ENCODE data around the gene MBD3L4. TPM values are rescaled to one million over a fixed set of nuclear protein-coding genes. Genes with fewer than 3 reads are reported as not detected.
A peak's percentile ranks its signal among the peaks of the same experiment; 100 is the strongest.
"Not testable (repeated sequence)": the region's sequence is repeated elsewhere in the genome, so short reads cannot be mapped to it uniquely, and the experiment has no call there.

Gene MBD3L4
- total RNA-seq: not detected

DNA sequence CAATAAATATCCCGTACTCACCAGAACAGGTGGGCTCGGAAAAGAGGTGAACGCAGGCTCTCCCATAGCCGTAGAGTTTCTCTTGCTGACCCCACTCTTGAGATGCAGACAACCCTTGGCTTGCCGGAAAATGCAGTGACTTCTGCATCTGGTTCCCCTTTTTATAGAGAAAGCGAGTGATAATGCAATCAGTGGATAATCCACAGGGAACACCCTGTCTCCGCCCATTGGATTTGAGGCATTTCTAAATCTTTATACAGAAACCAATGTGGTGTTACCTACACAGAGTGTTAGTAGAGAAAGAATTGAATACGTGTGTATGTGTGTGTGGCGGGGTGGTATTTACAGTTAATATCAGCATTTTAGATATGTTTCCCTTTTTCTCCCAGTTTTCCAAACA is at the start of gene MBD3L4:
TSS of gene MBD3L4 (minus strand) at position 101 of the 400 bp plus-strand sequence. CDS start at position 66, 35 bp downstream.
- H3K4me3 ChIP-seq (ENCODE audit: low read length); H3K27me3 ChIP-seq (ENCODE audit: insufficient read depth, low read length); H3K4me1 ChIP-seq (ENCODE audit: insufficient read depth, low read length); H3K9me3 ChIP-seq (ENCODE audit: low read depth, low read length): not testable (repeated sequence)

DNA sequence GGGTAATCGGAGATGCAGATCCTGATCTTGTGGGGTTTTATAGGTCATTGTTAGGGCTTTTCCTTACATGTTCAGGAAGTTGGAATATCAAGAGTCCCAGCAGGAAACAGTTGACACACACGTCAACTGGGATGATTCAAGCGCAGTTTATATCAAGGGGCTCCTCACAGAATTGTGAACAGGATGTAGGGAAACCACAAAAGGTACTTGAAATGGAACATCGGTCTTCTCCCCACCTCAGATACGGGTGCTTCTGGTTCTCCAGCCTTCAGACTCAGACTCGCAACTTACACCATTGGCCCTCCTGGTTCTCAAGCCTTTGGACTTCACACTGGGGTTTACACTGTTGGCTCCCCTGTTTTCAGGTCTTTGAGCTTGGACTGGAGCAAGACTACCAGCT is 49.0 kb upstream of the MBD3L4 start:
- Histone ChIP-seq H3K4me1 (ENCODE audit: insufficient read depth, low read length) (no peaks in the 10 kb centered on the region), H3K27me3 (ENCODE audit: insufficient read depth, low read length) (no peaks in the 10 kb centered on the region), H3K9me3 (ENCODE audit: low read depth, low read length) (peaks cover 42% of the 10 kb centered on the region), H3K4me3 (ENCODE audit: low read length) (no peak overlapping the region)

DNA sequence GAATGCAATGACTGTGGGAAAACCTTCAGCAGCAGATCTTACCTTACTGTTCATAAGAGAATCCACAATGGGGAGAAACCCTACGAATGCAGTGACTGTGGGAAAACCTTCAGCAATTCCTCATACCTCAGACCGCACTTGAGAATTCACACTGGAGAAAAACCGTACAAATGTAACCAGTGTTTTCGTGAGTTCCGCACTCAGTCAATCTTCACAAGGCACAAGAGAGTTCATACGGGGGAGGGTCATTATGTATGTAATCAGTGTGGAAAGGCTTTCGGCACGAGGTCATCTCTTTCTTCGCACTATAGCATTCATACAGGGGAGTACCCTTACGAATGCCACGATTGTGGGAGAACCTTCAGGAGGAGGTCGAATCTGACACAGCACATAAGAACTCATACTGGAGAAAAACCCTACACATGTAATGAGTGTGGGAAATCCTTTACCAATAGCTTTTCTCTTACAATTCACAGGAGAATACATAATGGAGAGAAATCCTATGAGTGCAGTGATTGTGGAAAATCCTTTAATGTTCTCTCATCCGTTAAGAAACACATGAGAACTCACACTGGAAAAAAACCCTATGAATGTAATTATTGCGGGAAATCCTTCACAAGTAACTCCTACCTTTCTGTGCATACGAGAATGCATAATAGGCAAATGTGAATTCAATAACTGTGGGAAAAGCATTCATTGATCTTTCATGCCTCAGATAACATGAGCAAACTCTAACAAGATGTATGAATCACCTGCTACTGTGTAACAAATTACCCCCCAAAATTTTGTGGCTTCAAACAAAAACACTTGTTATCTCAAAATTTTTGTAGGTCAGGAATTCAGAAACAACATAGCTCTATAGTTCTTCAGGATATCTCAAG is 43.3 kb upstream of the MBD3L4 start:
- H3K4me3 ChIP-seq (ENCODE audit: low read length): no peak overlapping the region
- H3K9me3 ChIP-seq (ENCODE audit: low read depth, low read length): peaks cover 90% of the 10 kb centered on the region
- no peaks in the 10 kb centered on the region for H3K27me3 ChIP-seq (ENCODE audit: insufficient read depth, low read length)
- no peaks in the 10 kb centered on the region for H3K4me1 ChIP-seq (ENCODE audit: insufficient read depth, low read length)

DNA sequence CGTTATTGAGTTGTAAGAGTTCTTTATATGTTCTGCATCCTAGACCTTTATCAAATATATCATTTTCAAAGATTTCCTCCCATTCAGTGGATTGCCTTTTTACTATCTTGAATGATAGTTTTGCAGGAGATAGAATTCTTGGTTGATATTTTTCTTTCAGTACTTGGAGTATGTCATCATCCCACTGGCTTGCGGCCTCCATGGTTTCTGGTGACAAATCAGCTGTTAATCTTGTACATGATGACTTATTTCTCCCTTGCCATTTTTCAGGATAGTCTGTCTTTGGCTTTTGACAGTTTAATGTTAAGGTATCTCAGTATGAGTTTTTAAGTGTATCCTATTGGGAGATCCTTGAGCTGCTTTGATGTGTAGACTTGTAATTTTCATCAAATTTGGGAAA is 38.0 kb upstream of the MBD3L4 start:
- no peaks in the 10 kb centered on the region for H3K27me3 ChIP-seq (ENCODE audit: insufficient read depth, low read length)
- no peaks in the 10 kb centered on the region for H3K4me1 ChIP-seq (ENCODE audit: insufficient read depth, low read length)
- H3K4me3 ChIP-seq (ENCODE audit: low read length): no peak overlapping the region
- H3K9me3 ChIP-seq (ENCODE audit: low read depth, low read length): peaks cover 58% of the 10 kb centered on the region

DNA sequence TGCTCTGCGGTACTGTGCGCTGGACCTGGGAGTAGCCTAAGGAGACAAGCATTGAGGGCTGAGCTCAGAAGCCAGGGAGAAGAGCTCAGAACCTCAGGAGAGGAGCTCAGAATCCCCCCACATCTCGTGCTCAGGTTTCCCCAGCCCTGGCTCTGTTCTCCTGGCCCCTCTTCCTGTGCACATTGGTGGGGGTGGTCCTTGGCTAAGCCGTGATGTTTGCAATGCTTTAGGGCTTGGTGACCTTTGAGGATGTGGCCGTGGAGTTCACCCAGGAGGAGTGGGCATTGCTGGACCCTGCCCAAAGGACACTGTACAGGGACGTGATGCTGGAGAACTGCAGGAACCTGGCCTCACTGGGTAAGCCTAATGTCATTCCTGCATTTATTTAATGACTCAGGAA is 36.2 kb upstream of the MBD3L4 start:
- Histone ChIP-seq H3K27me3 (ENCODE audit: insufficient read depth, low read length) (no peaks in the 10 kb centered on the region), H3K4me3 (ENCODE audit: low read length) (no peak overlapping the region), H3K4me1 (ENCODE audit: insufficient read depth, low read length) (no peaks in the 10 kb centered on the region), H3K9me3 (ENCODE audit: low read depth, low read length) (peaks cover 39% of the 10 kb centered on the region)

GRCh38 chr19:7074705-7075282 is 34.8 kb upstream of the MBD3L4 start:
- Histone ChIP-seq H3K9me3 (ENCODE audit: low read depth, low read length) (peaks cover 26% of the 10 kb centered on the region), H3K4me3 (ENCODE audit: low read length) (no peak overlapping the region), H3K4me1 (ENCODE audit: insufficient read depth, low read length) (peaks cover 11% of the 10 kb centered on the region), H3K27me3 (ENCODE audit: insufficient read depth, low read length) (no peaks in the 10 kb centered on the region)

DNA sequence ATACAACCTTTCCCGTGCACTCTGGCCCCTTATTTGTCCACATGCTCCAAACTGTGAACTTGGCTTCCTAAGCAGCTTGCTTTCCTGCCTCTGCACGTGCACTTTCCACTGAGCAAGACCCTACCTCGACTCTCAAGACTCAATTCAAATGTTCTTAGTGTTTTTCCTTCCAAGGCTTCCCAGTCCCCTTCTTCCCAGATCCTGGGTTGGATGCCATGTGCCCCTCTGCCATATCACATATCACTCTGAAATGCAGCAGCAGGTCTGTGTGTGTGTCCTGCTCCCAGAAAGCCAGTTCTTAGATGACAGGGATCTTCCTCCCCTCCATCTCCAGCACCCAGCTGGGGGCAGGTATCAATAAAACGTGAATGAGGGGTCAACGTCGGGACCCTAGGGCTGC is 32.6 kb upstream of the MBD3L4 start:
- Histone ChIP-seq H3K27me3 (ENCODE audit: insufficient read depth, low read length) (no peaks in the 10 kb centered on the region), H3K4me1 (ENCODE audit: insufficient read depth, low read length) (peaks cover 11% of the 10 kb centered on the region), H3K9me3 (ENCODE audit: low read depth, low read length) (peaks cover 5% of the 10 kb centered on the region), H3K4me3 (ENCODE audit: low read length) (no peak overlapping the region)

DNA sequence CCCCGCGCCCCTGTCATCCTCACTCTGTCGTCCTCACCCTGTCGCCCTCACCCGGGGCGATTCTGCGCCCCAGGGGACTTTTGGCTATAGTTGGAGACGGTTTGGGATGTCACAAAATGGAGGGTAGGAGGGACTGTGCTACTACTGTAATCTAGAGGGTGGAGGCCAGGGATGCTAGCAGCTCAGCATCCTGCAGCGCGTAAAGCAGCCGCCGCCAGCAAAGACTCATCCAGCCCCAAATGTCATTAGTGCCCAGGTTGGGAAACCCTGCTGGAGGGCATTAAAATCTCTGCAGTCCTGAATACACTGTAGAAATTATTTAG is 29.9 kb upstream of the MBD3L4 start:
- peaks cover 11% of the 10 kb centered on the region for H3K4me1 ChIP-seq (ENCODE audit: insufficient read depth, low read length)
- H3K9me3 ChIP-seq (ENCODE audit: low read depth, low read length): no peaks in the 10 kb centered on the region
- no peaks in the 10 kb centered on the region for H3K27me3 ChIP-seq (ENCODE audit: insufficient read depth, low read length)
- H3K4me3 ChIP-seq (ENCODE audit: low read length): peak overlapping the region; percentile 94

- Histone ChIP-seq H3K4me1 (ENCODE audit: insufficient read depth, low read length) (peaks cover 11% of the 10 kb centered on the region), H3K4me3 (ENCODE audit: low read length) (peak within 1 kb of the TSS; percentile 94), H3K27me3 (ENCODE audit: insufficient read depth, low read length) (no peaks in the 10 kb centered on the region), H3K9me3 (ENCODE audit: low read depth, low read length) (no peaks in the 10 kb centered on the region)
These were observed 29.3 kb upstream of the MBD3L4 start, which contains the start of gene ZNF557 for GRCh38 chr19:7069042-7069903. TSS of gene ZNF557 (plus strand) at chr19:7069703. CDS start at chr19:7075075, 5,372 bp downstream.

DNA sequence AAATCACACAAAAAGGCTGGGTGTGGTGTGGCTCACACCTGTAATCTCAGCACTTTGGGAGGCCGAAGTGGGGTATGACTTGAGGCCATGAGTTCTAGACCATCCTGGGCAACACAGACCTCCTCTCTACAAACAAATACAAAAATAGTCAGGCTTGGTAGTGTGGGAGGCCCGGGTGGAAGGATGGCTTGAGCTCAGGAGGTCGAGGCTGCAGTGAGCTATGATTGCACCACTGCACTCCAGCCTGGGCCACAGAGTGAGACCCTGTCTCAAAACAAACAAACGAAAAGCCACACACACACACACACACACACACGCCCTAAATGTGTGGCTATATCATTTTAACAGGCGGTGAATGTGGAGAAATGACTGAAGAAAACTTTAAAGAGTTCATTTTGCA is 28.6 kb upstream of the MBD3L4 start:
- Histone ChIP-seq H3K27me3 (ENCODE audit: insufficient read depth, low read length) (no peaks in the 10 kb centered on the region), H3K4me3 (ENCODE audit: low read length) (no peak overlapping the region), H3K9me3 (ENCODE audit: low read depth, low read length) (no peaks in the 10 kb centered on the region), H3K4me1 (ENCODE audit: insufficient read depth, low read length) (peaks cover 11% of the 10 kb centered on the region)

- Histone ChIP-seq H3K27me3 (ENCODE audit: insufficient read depth, low read length) (no peaks in the 10 kb centered on the region), H3K9me3 (ENCODE audit: low read depth, low read length) (no peaks in the 10 kb centered on the region), H3K4me1 (ENCODE audit: insufficient read depth, low read length) (peaks cover 11% of the 10 kb centered on the region), H3K4me3 (ENCODE audit: low read length) (no peak overlapping the region)
These were observed 27.7 kb upstream of the MBD3L4 start for GRCh38 chr19:7067716-7068115.

DNA sequence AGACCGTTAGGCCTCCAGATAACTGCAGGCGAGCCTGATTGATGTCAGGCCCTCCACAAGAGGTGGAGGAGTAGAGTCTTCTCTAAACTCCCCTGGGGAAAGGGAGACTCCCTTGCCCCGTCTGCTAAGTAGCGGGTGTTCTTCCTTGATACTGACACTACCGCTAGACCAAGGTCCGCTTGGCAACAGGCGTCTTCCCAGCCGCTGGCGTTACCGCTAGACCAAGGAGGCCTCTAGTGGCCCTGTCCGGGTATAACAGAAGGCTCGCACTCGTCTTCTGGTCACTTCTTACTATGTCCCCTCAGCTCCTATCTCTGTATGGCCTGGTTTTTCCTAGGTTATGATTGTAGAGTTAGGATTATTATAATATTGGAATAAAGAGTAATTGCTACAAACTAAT is 27.1 kb upstream of the MBD3L4 start:
- H3K4me1 ChIP-seq (ENCODE audit: insufficient read depth, low read length): peaks cover 11% of the 10 kb centered on the region
- not testable (repeated sequence) for H3K9me3 ChIP-seq (ENCODE audit: low read depth, low read length); H3K4me3 ChIP-seq (ENCODE audit: low read length); H3K27me3 ChIP-seq (ENCODE audit: insufficient read depth, low read length)

DNA sequence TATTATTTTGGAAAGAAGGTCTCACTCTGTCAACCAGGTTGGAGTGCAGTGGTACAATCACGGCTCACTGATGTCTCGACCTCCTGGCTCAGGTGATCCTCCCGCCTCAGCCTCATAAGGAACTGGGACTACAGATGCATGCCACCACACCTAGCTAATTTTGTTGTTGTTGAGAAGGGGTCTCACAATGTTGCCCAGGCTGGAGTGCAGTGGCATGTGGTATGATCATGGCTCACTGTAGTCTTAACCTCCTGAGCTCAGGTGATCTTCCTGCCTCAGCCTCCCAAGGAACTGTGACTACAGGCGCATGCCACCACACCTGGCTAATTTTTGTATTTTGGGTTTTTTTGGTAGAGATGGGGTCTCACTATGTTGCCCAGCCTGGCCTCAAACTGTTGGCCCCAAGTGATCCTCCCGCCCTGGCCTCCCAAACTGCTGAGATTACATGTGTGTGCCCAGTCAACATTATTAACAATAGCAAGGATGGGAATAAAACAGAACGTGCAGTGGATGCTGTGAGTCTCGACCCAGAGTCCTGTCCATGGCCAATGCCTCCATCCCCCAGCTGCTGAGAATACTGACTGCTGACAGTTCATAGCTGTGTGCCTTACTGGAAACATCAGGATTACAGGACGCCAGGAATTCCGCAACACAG is 23.9 kb upstream of the MBD3L4 start:
- H3K9me3 ChIP-seq (ENCODE audit: low read depth, low read length): no peaks in the 10 kb centered on the region
- no peaks in the 10 kb centered on the region for H3K4me1 ChIP-seq (ENCODE audit: insufficient read depth, low read length)
- no peak overlapping the region for H3K4me3 ChIP-seq (ENCODE audit: low read length)
- H3K27me3 ChIP-seq (ENCODE audit: insufficient read depth, low read length): no peaks in the 10 kb centered on the region

- Histone ChIP-seq H3K4me1 (ENCODE audit: insufficient read depth, low read length) (no peaks in the 10 kb centered on the region), H3K27me3 (ENCODE audit: insufficient read depth, low read length) (no peaks in the 10 kb centered on the region), H3K9me3 (ENCODE audit: low read depth, low read length) (no peaks in the 10 kb centered on the region), H3K4me3 (ENCODE audit: low read length) (no peak overlapping the region)
These were observed 23.4 kb upstream of the MBD3L4 start for GRCh38 chr19:7063339-7063738.

- not testable (repeated sequence) for H3K4me1 ChIP-seq (ENCODE audit: insufficient read depth, low read length); H3K4me3 ChIP-seq (ENCODE audit: low read length); H3K9me3 ChIP-seq (ENCODE audit: low read depth, low read length); H3K27me3 ChIP-seq (ENCODE audit: insufficient read depth, low read length)
These were observed 20.0 kb upstream of the MBD3L4 start for GRCh38 chr19:7059977-7060376.

Data from mononuclear cell (primary cell).